Right lung (tissue), 5 donors: ENCODE results near the gene SLC17A2. TPM values are rescaled to one million over a fixed set of nuclear protein-coding genes. Genes with fewer than 3 reads are reported as not detected.
A peak's percentile ranks its signal among the peaks of the same experiment; 100 is the strongest.

Experiments
- DNase-seq, 2 donors: peaks; one replicate each; pipeline ENCODE4 v3.0.0-alpha.2; 2013
- polyA plus RNA-seq, 5 donors: library from polyadenylated mRNA; unstranded; fragments of 120-200 nt; gene quantifications; one replicate each; pipeline versions ENCODE4 v1.2.1 to v1.2.3, GENCODE V29; 2013; ENCODE audit warnings: inconsistent platforms in 1 of 5, low replicate concordance in 1 of 5; ENCODE audit not compliant: insufficient read length in 5 of 5, insufficient read depth in 1 of 5

The SLC17A2 gene
- polyA plus RNA-seq, 5 donors, result 0.12 to 0.16 TPM; not detected in 3

DNA sequence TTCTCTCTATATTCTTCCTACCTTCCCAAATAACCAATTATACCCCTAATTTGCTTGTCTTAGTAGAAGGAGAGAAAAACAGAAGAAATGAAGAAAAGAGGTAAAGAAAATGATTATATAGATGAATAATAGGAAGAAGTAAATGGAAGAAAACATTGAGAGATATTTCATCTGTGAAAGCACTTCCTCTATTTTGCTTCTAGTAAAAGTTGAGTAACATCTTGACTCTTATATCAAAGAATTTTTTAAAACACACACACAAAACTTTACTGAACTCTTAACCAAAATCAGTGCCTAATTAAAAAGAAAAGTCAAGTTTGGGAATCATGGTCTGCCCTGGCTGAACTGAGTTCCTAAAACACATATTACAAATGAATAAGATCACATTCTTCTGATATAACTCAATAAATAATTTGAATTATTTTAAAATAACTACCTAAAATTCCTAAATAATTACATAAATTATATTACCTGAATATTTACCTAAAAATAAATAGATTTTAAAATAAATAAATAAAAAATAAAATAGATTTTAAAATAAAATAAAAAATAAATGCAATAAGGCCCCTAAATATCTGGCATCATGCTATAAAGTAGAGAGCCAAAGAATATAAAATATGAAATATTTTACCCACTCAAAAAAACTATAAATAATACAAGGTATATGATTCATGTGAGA is 8.8 kb downstream of the SLC17A2 start:
- DNase-seq, result no peak

DNA sequence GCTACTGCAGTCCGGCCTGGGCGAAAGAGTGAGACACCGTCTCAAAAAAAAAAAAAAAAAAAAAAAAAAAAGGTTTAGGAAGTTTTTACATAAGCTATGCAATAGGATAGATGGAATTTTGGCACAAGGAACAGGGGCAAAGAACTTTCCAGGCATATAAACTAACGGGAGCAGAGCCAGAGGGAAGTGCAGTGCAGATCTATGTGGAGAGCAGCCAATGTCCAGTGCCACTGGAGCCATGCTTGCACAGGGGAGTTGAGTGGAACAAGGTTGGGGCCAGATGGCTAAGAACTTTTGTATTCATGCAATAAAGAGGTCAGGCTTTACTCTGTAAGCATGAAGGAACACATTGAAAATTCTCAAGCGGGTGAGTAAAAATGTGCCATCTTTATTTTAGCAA is 10.8 kb downstream of the SLC17A2 start:
- no peak for DNase-seq

DNA sequence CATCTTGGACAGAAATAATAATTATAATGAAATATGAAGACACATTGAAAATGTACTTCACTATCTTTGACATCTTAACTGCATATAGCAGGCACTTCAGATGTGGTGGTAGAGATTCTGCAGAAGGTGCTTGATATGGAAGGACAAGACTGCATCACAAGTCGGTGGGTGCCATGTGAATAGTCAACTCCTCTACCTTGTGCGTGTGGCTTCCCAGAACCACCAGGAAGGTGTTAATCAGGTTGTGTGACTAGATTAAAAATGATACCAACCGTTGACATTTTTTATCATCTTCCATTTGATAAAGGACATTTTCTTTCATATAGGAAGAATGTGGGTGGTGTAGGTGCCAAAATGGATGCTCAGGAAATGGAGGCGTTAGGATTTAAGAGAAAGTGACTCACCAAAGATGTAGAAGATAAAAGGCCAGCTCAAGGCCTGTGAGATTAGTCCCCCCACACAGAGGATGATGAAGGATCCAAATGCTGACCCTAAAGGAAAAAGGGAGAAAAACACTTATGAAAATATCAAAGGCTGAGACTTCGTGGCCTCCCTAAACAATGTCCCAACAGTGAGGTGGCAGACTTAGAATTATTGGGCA is 12.3 kb downstream of the SLC17A2 start:
- DNase-seq, result no peak

DNA sequence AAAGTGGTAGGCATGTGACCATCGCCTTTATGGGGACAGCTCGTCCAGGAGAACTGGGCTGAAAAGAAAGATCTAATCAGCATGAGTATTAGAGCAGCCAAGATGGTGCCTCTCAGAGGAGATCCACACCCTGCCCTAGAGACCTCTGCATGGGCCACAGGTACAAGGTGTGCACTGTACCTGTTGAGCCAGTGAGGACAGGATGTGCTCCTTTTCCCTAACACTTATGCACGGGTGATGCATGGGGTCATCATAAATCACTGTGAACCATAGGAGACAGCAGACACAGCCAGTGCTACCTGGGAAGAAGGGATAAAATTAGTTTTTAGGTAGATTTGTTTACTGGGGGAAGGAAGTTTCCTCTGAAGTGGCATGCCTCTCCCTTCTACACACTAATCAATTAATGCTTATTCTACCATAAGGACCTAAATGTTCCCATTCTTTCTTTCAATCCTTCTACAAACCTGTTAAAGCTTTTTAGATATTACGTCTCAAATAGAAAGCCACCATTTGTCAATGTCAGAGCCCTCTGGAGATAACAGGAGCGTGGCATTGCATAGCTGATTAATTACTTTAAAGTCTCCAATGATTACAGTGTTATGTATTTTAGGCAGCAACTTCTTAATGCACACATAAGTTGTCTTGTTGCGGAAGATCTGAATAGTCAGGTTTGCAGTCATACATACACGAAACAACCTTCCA is 13.6 kb downstream of the SLC17A2 start:
- DNase-seq, result no peak

DNA sequence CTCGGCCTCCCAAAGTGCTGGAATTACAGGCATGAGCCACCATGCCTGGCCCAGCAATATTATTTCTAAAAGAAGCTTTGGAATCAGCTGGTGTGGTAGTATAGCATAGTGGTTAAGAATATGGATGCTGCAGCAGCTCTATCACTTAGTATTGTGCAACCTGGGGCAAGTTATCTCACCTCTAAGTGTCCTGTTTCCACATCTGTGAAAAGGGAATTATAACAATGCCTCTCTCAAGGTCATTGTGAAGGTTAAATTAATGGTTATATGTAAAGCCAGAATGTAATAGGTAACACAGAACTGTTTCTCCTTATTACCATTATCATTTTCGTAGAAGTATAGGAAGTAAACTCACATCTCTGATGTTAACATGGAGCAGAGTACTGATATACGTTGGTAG is 14.2 kb downstream of the SLC17A2 start:
- no peak for DNase-seq

DNA sequence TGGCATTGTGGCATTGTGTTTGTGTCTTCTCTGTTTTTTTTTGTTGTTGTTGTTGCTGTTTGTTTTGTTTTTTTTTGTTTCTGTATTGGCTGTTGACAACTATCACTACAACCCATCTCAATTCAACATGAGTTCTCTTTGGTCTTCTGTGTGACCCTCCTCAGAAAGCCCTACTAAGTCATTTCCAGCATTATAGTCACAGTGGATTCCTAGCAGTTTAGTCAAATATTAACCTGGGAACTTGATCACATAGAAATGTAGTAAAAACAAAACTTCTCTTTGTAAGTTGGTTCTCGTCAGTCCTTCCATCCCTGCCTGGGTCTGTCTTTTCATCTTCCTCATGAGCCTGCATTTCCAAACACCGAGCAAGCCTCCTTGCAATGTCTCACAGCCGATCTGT is 16.8 kb downstream of the SLC17A2 start:
- no peak for DNase-seq

DNA sequence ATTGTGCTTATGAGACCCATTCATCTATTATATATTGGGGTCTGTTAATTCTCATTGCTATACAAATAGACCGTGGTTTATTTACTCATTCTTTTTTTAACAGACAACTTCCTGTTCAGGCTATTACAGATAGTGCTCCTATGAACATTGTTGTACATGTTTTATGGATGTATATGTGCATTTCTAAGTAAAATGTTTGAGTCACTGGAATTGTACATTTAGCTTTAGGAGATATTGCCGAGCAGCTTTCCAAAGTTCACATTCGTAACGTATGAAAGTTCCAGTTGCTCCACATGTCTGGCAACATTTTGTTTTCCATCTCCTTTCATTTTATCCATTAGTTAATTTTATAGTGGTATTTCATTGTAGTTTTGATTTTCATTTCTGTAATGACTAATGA is 19.1 kb downstream of the SLC17A2 start:
- no peak for DNase-seq

DNA sequence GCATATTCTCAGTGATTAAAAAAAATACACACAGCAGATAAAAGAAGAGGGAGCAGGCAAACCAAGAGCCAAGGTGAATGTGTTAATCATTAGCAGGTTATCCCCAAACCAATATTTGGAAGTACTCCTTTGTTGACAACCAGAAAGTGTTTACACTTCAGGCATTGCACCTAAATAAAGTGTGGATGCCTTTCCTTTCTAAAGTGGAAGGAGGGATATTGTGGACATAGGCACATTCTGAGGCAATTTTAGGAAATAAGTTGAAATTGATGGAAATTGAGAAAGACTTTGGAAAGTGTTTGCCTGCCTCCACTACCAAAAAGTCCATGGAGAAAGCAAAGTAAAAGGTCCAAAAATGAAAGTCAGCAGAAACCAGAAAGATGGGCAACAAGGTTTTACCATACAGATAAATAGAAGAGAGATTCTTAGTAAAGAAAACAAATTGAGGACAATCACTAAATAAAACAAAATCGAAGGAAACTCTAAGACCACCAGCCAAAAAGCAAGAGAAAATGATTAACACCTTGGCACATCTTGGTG is 22.9 kb downstream of the SLC17A2 start:
- no peak for DNase-seq

DNA sequence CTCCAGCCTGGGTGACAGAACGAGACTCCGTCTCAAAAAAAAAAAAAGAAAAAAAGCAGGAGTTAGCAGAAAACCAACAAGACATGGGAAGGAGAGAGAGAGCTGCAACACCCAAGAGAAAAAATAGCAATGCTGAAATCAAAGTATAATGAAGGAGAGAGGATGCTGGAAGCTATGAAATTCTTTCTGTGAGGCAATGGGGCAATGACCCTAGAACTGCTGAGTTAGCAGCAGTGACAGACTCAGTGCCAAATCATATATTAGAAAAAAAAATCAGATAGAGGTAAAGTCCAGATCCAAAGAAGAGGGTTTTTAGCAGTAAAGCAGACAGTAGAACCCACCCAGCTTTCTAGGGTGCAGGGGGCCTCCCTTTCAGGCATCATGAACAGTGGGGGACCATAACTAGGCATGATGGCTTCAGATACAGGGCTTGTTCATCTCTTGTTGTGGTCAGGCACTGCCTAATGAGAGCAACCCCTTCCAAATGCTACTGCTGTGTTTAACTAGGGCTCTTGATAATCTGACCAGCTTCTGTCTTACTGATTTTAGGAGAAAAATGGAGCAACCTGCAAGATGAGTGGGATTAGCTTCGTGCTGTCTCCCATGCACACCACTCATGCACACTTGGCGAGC is 26.9 kb downstream of the SLC17A2 start:
- DNase-seq, result no peak

DNA sequence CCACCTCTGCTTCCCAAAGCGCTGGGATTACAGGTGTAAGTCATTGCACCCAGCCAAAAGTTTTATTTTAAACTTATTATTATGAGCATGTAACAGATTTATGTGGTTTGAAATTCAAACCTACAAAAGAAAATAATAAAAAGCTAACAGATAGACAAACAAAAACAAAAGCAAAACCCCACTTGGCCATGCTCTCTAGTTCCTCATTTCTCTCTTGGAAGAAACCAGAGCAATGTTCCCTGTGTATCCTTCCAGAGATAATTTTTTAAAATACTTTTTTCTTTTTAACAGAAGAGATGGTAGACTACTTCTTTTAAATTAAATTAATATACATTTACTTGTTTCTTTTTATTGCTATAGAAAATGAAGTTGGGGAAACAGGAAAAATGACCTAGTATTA is 28.4 kb downstream of the SLC17A2 start:
- no peak for DNase-seq

DNA sequence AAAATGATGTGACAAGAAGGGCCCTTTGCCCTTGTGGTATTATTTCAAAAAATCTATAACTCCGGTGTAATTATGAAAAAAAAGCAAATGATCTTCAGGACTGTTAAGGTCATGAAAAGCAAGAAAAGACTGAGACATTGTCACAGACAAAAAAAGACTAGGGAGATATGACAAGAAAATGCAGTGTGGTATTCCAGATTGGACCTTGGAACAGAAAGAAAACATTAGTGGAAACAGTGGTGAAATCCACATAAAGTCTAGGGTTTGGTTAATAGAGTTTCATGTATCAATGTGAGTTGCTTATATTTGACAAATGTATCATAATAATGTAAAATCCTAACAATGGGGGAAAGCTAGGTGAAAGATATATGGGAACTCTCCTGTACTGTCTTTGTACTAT is 29.6 kb downstream of the SLC17A2 start:
- no peak for DNase-seq

DNA sequence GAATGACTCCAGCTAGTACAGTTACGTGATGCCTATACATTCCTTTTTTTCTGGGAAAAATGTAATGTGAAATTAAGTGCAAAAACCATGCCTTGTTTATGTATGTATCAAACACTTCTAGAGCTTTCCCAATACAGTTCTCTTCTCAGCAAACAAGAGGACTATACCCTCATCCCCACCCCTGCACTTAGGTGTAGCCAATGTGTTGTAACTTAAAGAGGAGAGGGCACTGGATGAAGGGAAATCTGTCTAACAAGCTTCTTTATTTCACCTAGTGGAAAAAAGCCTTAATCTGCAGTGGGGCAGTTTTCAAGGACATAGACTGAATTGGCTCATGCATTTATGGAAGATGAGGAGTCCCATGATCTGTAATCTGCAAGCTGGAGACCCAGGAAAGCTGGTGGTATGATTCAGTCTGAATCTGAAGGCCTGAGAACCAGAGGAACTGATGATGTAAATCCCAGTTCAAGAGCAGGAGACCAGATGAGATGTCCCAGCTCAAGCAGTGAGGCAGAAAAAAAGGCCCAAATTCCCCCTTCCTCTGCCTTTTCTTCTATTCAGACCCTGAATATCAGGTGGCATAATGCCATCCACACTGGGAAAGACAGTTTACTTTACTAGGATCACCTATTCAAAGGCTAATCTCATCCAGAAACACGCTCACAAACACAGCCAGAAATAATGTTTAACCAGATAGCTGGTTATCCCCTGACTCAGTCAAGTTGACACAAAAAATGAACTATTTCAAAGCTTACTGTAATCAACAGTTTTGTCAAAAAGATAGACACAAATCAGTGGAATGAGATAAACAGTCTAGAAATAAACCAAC is 30.7 kb downstream of the SLC17A2 start:
- DNase-seq, result no peak

DNA sequence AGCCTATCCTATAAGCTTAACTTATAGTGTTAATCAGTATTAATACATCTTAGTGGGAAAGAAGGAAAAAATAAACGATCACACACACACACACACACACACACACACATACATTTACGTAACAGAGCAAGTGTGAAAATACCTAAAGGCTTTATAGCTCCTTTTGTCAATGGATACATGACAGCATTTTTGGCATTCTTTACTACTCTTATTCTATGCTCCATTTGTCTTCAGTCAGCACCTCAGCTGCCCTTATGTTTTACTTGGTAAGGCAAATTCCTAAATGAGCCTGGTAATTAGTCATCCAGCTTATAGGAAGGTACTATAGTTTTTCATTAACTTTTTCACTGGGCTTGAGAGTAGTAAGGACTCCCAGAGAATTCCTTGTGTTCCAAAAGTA is 31.4 kb downstream of the SLC17A2 start:
- no peak for DNase-seq

DNA sequence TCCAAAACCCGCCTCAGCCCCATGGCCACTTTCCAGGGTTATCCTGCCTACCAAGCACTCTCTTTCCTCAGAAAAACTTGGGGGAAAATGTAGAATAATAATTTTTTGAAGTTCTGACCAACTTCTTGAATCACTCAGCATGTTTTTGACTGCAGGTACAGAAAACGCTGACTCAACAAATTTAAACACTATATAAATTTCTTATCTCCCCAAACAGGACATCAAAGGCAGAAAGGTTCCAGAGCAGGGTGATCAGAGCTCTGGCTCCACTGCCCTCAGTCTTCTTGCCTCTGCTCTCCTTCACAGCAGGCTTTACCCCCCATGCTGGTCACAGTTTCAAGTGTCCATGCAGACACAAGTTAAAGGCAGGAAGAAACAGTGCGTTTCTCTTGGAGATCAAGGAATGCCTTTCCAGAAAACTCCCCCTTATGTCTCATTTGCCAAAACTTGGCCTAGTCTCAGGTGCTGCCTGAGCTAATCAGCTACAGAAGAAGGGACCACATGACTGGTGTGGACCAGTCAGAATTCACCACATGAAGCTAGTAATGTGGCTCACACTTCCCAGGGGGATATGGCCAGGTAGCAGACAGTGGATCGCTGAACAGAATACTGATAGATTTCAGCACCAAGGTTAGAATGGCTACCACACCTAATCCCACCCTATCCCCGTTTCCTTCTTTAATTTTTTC is 32.1 kb downstream of the SLC17A2 start:
- no peak for DNase-seq

DNA sequence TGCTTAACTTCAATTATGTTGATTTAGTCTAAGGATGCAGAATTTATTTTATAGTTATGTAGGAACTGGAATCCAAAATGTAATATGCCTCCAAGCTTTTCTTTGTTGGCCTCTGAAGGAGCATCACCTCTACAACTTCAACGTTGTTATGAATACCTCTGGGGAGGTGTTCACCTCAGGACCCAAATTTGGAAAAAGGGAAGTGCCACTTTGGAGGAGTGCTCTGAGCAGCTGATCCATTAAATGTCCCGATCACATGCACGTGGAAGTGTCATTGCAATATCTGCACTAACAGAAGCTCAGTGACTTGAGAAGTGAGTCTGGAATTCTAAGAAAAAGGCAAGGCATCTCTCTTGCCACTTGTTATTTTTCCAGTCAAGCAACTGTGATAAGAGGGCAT is 34.2 kb downstream of the SLC17A2 start:
- no peak for DNase-seq

DNA sequence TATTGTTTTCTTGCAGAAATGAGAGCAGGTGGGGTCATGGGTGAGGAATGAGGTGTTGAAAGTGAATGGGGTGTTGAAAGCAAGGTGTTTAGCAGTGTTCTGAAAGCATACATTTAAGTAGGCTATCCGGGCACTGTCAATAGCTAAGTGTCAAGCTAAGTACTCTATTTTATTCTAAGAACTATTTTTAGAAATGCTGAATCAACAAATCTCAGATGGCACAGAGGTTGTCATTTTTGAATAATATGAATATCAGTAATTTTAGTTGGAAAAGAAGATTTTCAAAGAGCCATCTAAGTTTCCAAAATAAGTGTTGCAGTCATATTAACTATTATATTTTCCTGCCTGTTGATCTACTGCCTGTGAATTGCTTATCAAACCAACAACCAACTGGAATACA is 34.7 kb downstream of the SLC17A2 start:
- DNase-seq, result no peak

DNA sequence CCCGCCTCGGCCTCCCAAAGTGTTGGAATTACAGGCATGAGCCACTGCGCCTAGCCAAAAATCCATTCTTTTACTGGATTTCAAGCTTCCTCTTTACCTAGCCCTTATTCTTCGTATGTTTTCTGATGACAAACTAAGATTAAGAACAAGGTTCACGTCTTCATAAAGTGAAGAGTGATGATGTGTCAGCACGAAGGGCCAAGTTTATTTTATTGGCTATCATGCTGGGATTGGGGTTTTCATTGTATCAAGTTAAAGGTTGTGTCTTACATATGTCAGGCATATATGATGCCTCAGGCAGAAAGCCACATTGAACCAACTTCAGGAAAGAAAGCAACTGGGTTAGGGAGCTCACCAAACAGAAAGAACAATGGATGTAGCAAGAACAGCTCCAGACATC is 36.7 kb downstream of the SLC17A2 start:
- no peak for DNase-seq

DNA sequence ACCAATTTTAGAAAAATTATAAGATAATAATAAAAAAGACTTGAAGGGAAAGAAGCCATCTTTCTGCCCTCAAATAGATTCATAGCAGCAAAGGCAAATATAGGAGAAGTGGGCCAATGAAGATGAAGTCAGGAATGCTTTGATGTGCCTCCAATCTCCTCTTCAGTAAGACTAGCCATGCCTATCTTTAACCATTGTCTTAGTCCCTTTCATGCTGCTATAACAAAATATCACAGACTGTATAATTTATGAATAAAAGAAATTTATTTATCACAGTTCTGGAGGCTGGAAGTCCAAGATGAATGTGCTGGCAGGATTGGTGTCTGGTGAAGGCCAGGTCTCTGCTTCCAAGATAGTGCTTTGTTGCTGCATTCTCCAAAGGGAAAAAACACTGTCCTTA is 37.6 kb downstream of the SLC17A2 start:
- no peak for DNase-seq

DNA sequence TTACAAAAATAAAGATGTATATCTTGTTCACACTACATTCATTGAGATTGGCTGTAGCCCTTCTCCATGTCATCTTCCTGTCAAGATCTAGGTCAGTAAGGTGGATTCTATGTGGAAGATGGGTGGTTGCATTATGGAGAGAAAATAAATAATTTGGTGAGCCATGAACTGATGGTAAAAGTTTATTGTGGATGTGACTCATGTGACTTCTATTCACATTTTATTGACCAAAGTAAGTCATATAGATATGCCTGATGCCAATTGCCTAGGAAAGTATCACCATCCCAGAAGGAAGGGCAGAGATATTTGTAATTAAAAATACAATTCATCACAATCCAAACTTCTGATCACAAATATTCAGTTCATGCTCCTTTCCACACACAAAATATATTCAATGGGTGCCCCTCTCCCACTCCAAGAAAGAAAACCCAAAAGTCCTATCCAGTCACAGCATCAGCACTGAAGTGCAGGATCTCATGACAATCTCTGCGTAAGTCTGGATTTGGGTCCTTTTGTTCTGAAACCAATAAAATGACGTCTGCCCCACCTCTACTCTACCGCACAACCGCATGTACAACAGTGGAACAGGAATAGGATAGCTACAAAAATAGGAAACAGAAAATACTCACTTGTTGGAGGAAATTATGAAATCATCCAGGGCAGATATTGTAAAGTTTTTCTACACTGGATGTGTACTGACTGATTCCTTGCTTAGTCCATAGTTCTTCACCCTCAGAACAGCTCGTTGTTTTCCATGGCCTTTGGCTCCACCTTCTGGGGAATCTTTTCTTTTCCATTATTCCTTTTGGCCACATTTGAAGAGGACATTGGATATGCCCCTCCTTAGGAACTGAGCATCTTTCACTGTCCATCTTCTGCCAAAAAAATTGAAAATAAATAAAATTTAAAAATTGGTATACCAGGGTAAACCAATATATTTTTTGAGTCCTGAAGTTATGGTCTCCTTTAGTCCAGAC is 40.3 kb downstream of the SLC17A2 start:
- DNase-seq, result peak; percentile 23 to 46

DNA sequence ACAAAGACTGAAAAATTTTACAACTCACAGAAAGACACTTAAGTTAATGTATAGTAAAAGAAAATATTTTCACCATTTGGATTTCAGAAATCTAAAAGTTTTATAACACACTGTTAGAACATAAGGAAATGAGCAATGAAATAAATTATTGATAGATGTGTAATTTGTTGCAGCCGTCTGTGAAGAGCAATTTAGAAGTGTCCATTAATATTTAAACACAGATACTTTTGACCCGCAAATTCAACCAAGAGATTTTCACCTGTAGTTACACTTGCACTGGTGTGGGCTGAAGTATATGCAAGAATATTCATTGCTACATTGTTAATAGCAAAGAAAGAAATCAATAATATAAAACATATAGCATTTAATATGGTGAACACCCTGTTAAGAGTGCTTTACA is 41.9 kb downstream of the SLC17A2 start:
- DNase-seq, result no peak
